Upper lobe of right lung (tissue), 1 donor: ENCODE results near the gene GRK4. TPM values are rescaled to one million over a fixed set of nuclear protein-coding genes. Genes with fewer than 3 reads are reported as not detected.

Experiments
- ATAC-seq: fragments of 200-7000 bp; cut with Tn5 transposase; one replicate; pipeline ENCODE4 v1.9.1; 2020; ENCODE audit warnings: mild to moderate bottlenecking, moderate library complexity
- DNase-seq: peaks from one replicate; pipeline ENCODE4 v3.0.0-alpha.2; 2020
- H3K27ac ChIP-seq: fragments of 200-600 bp; one replicate; pipeline ENCODE4 v1.8.0; 2022
- H3K27me3 ChIP-seq: fragments of 200-600 bp; one replicate; pipeline ENCODE4 v1.8.0; 2022; ENCODE audit warnings: mild to moderate bottlenecking
- H3K36me3 ChIP-seq: fragments of 200-600 bp; one replicate; pipeline ENCODE4 v1.8.0; 2022
- H3K4me1 ChIP-seq: fragments of 200-600 bp; one replicate; pipeline ENCODE4 v1.8.0; 2022
- H3K4me3 ChIP-seq: fragments of 200-600 bp; one replicate; pipeline ENCODE4 v1.8.0; 2022; ENCODE audit warnings: mild to moderate bottlenecking
- H3K9me3 ChIP-seq: fragments of 200-600 bp; one replicate; pipeline ENCODE4 v1.8.0; 2022
- CTCF ChIP-seq: fragments of 200-600 bp; IDR thresholded peaks from one replicate; pipeline ENCODE4 v1.8.0; 2022; ENCODE audit warnings: antibody characterized with exemption
- intact Hi-C: fragments of 100-400 bp; cut with DNase I; formaldehyde crosslinking; loops from one replicate; pipeline ENCODE4 v1.11.0; 2022
- total RNA-seq: library from RNA; stranded (reverse); fragmentation: NEBNext Ultra II Directional; extraction: Animal tissue kit (Norgen Biotek cat#: 25700); gene quantifications from one replicate; pipeline ENCODE4 v1.2.1, GENCODE V29; 2021
- donor health status: DM: no; HTN: yes; CAD: no; lungs with severe emphysema.

GRK4 gene
- total RNA-seq, 1 donor from 2014 or later, result 8.0 TPM

- no peak overlapping the region for H3K27ac ChIP-seq
- DNase-seq (no peak), ATAC-seq (no peak)
- no peaks in the 10 kb centered on the region for H3K4me1 ChIP-seq
- no peaks in the 10 kb centered on the region for H3K9me3 ChIP-seq
- H3K4me3 ChIP-seq, result no peak overlapping the region
- intact Hi-C loops, result no loop called here
- TF ChIP-seq CTCF, result no peak
- H3K36me3 ChIP-seq, result no peaks in the 10 kb centered on the region
- no peaks in the 10 kb centered on the region for H3K27me3 ChIP-seq
Measured at GRCh38 chr4:3065551-3065950, 102.2 kb downstream of the GRK4 start.

- ATAC-seq (no peak), DNase-seq (no peak)
- Histone ChIP-seq H3K9me3 (no peaks in the 10 kb centered on the region), H3K4me3 (no peak overlapping the region), H3K27ac (no peak overlapping the region), H3K27me3 (no peaks in the 10 kb centered on the region), H3K36me3 (no peaks in the 10 kb centered on the region), H3K4me1 (no peaks in the 10 kb centered on the region)
- TF ChIP-seq CTCF, result no peak
- intact Hi-C loops, result no loop called here
Measured at GRCh38 chr4:3066836-3067400, 103.5 kb downstream of the GRK4 start.

GRCh38 chr4:3067473-3068001, 104.2 kb downstream of the GRK4 start:
- no peak for TF ChIP-seq CTCF
- intact Hi-C loops, result no loop called here

GRCh38 chr4:3069661-3070199, 106.4 kb downstream of the GRK4 start:
- Histone ChIP-seq H3K27me3 (no peaks in the 10 kb centered on the region), H3K9me3 (no peaks in the 10 kb centered on the region), H3K36me3 (no peaks in the 10 kb centered on the region), H3K4me1 (peaks cover 5% of the 10 kb centered on the region), H3K4me3 (no peak overlapping the region), H3K27ac (no peak overlapping the region)
- ATAC-seq (no peak), DNase-seq (no peak)
- intact Hi-C loops, result loop anchor here (10.0 kb wide), 1 partner anchor 215 kb away; no protein-coding TSS in a partner anchor
- TF ChIP-seq CTCF, result no peak

More at GRCh38 chr4:3067473-3068001, 104.2 kb downstream of the GRK4 start:
- Histone ChIP-seq H3K36me3 (no peaks in the 10 kb centered on the region), H3K27me3 (no peaks in the 10 kb centered on the region), H3K9me3 (no peaks in the 10 kb centered on the region), H3K27ac (no peak overlapping the region), H3K4me3 (no peak overlapping the region), H3K4me1 (no peaks in the 10 kb centered on the region)
- no peak for ATAC-seq
- no peak for DNase-seq

DNA sequence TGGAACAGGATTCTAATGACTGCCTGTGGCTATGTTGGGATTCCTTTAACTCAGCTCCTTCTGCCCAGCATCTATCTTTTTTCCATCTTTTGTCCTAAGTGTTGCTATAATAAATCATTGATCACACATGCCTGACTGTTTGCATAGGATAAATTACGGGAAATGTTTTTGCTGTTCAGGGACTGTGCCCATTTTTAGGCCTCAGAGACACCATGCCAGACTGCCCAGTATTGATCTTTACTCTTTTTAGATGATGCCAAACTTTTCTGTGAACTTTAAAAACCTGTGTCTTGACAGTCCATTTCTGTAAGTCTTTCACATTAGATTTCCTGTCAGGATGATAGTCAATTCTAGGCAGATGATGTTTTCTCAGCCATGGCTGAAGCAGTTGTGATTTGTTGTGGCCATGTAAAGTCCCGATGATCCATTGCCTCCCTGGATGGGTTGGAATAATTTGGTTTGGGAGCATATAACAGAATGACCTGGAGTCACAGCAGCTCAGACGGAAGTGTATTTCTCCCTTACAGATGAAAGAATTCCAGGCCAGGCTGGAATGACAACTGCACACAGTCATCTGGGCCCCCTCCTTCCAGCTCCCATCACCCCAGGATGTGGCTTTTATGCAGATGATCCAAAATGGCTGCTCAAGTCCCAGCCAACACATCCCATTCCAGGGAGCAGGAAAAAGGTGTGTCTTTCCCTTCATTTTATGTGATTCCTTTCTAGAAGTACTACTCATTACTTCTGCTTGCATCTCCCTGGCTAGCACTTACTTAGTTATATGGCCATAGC, 107.5 kb downstream of the GRK4 start:
- Histone ChIP-seq H3K4me3 (no peak overlapping the region), H3K4me1 (peaks cover 9% of the 10 kb centered on the region), H3K27me3 (no peaks in the 10 kb centered on the region), H3K36me3 (no peaks in the 10 kb centered on the region), H3K9me3 (no peaks in the 10 kb centered on the region), H3K27ac (no peak overlapping the region)
- DNase-seq (no peak), ATAC-seq (no peak)
- no peak for TF ChIP-seq CTCF
- intact Hi-C loops, result loop anchor here (10.0 kb wide), 1 partner anchor 214 kb away; no protein-coding TSS in a partner anchor
